ENCODE measurements around the gene UBA52. TPM values are rescaled to one million over a fixed set of nuclear protein-coding genes. Genes with fewer than 3 reads are reported as not detected.
"Not testable (repeated sequence)": the region's sequence is repeated elsewhere in the genome, so short reads cannot be mapped to it uniquely, and the experiment has no call there.

Gene UBA52
- total RNA-seq, 1 donor from 2014 or later = 625 TPM

- DNase-seq (ENCODE audit: low spot score) = no peak
- H3K36me3 ChIP-seq = no peaks in the 10 kb centered on the region
- peaks cover 62% of the 10 kb centered on the region for H3F3A ChIP-seq (ENCODE audit: low read depth)
- no peak overlapping the region for H3K4me3 ChIP-seq
- no peaks in the 10 kb centered on the region for H3K9me3 ChIP-seq (ENCODE audit: low read depth)
- Mint-ChIP-seq H3K4me3 (peak overlapping the region; percentile 59), H3K27me3 (ENCODE audit: insufficient read depth, low read depth) (peaks cover 21% of the 10 kb centered on the region), H3K36me3 (peaks cover 2% of the 10 kb centered on the region), H3K9me3 (peaks cover 3% of the 10 kb centered on the region), H3K4me1 (peaks cover 35% of the 10 kb centered on the region), H3K27ac (no peak overlapping the region)
- TF ChIP-seq EZH2phosphoT487 (IDR thresholded peaks at IDR 0.05) (no peak), EZH2 (IDR thresholded peaks at IDR 0.05) (no peak), CTCF (IDR thresholded peaks at IDR 0.05) (no peak)
- H3K4me1 ChIP-seq = peaks cover 18% of the 10 kb centered on the region
- H3K4me2 ChIP-seq = no peak overlapping the region
- no peak overlapping the region for H2AFZ ChIP-seq (replicated peaks)
- no peak overlapping the region for H3K27ac ChIP-seq
- peaks cover 32% of the 10 kb centered on the region for H3K27me3 ChIP-seq
- no peaks in the 10 kb centered on the region for H3K79me2 ChIP-seq (ENCODE audit: low read depth)
- peaks cover 7% of the 10 kb centered on the region for H4K20me1 ChIP-seq (ENCODE audit: low read depth)
- no peak overlapping the region for H3K9ac ChIP-seq
Measured at GRCh38 chr19:18591735-18592385, 20.2 kb downstream of the UBA52 start.

GRCh38 chr19:18592732-18593131 lies 21.1 kb downstream of the UBA52 start:
- Mint-ChIP-seq H3K27me3 (ENCODE audit: insufficient read depth, low read depth) (peaks cover 19% of the 10 kb centered on the region), H3K4me1 (peaks cover 36% of the 10 kb centered on the region)
- not testable (repeated sequence) for H3K27ac ChIP-seq; H3K4me2 ChIP-seq; H3K36me3 ChIP-seq; H2AFZ ChIP-seq (replicated peaks); H3K4me3 Mint-ChIP-seq; H3K9me3 ChIP-seq (ENCODE audit: low read depth); DNase-seq (ENCODE audit: low spot score); H3K9me3 Mint-ChIP-seq; H4K20me1 ChIP-seq (ENCODE audit: low read depth); H3K4me3 ChIP-seq; H3K79me2 ChIP-seq (ENCODE audit: low read depth); H3K9ac ChIP-seq; H3K27ac Mint-ChIP-seq; H3K36me3 Mint-ChIP-seq
- Histone ChIP-seq H3K4me1 (peaks cover 21% of the 10 kb centered on the region), H3F3A (ENCODE audit: low read depth) (peaks cover 61% of the 10 kb centered on the region), H3K27me3 (peaks cover 36% of the 10 kb centered on the region)

GRCh38 chr19:18593367-18594095 lies 21.9 kb downstream of the UBA52 start:
- no peak overlapping the region for H3K27ac Mint-ChIP-seq

More at GRCh38 chr19:18593367-18594095, 21.9 kb downstream of the UBA52 start:
- Mint-ChIP-seq H3K36me3 (peaks cover 2% of the 10 kb centered on the region), H3K4me1 (peaks cover 30% of the 10 kb centered on the region), H3K9me3 (peaks cover 3% of the 10 kb centered on the region), H3K4me3 (peak overlapping the region; percentile 69), H3K27me3 (ENCODE audit: insufficient read depth, low read depth) (peaks cover 18% of the 10 kb centered on the region)
- TF ChIP-seq EZH2phosphoT487 (IDR thresholded peaks at IDR 0.05) = no peak
- TF ChIP-seq EZH2 (IDR thresholded peaks at IDR 0.05) = no peak
- TF ChIP-seq CTCF (IDR thresholded peaks at IDR 0.05) = no peak
- Histone ChIP-seq H3K4me3 (peak overlapping the region; percentile 55), H3K79me2 (ENCODE audit: low read depth) (no peaks in the 10 kb centered on the region), H3K9ac (no peak overlapping the region), H3K4me2 (peak overlapping the region; percentile 99), H3K27me3 (peaks cover 44% of the 10 kb centered on the region), H3K27ac (no peak overlapping the region), H3K9me3 (ENCODE audit: low read depth) (no peaks in the 10 kb centered on the region), H3K4me1 (peaks cover 27% of the 10 kb centered on the region), H2AFZ (replicated peaks) (no peak overlapping the region), H4K20me1 (ENCODE audit: low read depth) (peaks cover 11% of the 10 kb centered on the region), H3K36me3 (no peaks in the 10 kb centered on the region), H3F3A (ENCODE audit: low read depth) (peaks cover 53% of the 10 kb centered on the region)
- DNase-seq (ENCODE audit: low spot score) = peak; percentile 42
